PC-9 (cell line): ENCODE data around the gene RBPMS2.

Experiments
- EZH2 ChIP-seq: fragments of 200-600 bp; sonication (generic); IDR thresholded peaks from 2 replicates; pipeline ENCODE4 v1.8.0; 2017; ENCODE audit warnings: antibody characterized with exemption, low read depth
- TF ChIP-seq, protein P1 (sequence below): fragments of 200-600 bp; sonication (generic); conservative IDR thresholded peaks from 2 replicates; pipeline ENCODE4 v1.6.1; 2017; ENCODE audit warnings: mixed run types, antibody characterized with exemption, mild to moderate bottlenecking, moderate library complexity

DNA sequence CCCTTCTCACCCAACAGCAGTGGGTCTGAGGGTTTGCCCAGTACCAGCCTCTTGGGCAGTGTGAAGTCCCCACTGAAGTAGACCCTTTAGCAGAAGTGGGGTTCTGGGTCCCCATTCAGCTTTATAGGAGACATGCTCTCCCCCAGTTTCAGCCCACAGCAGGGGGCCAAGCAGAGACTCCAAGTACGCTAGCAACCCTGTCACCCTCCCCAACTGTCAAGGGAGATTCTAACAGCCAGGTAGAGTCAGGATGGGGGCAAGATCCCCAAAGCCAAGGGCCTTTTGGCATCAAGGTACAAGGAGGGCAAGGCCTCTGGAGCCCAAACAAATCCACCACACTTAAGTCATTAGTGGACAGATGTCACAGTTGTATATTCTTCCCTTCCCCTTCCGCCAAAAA, 1.8 kb downstream of the RBPMS2 start:
- TF ChIP-seq, protein P1, sequence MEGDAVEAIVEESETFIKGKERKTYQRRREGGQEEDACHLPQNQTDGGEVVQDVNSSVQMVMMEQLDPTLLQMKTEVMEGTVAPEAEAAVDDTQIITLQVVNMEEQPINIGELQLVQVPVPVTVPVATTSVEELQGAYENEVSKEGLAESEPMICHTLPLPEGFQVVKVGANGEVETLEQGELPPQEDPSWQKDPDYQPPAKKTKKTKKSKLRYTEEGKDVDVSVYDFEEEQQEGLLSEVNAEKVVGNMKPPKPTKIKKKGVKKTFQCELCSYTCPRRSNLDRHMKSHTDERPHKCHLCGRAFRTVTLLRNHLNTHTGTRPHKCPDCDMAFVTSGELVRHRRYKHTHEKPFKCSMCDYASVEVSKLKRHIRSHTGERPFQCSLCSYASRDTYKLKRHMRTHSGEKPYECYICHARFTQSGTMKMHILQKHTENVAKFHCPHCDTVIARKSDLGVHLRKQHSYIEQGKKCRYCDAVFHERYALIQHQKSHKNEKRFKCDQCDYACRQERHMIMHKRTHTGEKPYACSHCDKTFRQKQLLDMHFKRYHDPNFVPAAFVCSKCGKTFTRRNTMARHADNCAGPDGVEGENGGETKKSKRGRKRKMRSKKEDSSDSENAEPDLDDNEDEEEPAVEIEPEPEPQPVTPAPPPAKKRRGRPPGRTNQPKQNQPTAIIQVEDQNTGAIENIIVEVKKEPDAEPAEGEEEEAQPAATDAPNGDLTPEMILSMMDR: no peak
- no peak for TF ChIP-seq EZH2
